Progenitor cell of endocrine pancreas (in vitro differentiated cells): ENCODE results near the gene CNTNAP2. TPM values are rescaled to one million over a fixed set of nuclear protein-coding genes. Genes with fewer than 3 reads are reported as not detected.

Source experiments
- DNase-seq: peaks from one replicate; pipeline ENCODE4 v3.0.0; 2021; ENCODE audit warnings: low spot score; ENCODE audit not compliant: unreplicated experiment
- H3K27ac Mint-ChIP-seq: 2 replicates; pipeline ENCODE4 v1.8.0; 2021; ENCODE audit warnings: mild to moderate bottlenecking, moderate library complexity, mixed read lengths
- H3K27me3 Mint-ChIP-seq: 2 replicates; pipeline ENCODE4 v1.8.0; 2021; ENCODE audit warnings: mixed read lengths
- H3K36me3 Mint-ChIP-seq: 2 replicates; pipeline ENCODE4 v1.8.0; 2022; ENCODE audit warnings: mixed read lengths; ENCODE audit not compliant: insufficient read depth
- H3K4me1 Mint-ChIP-seq: 2 replicates; pipeline ENCODE4 v1.8.0; 2021; ENCODE audit warnings: low read depth, mixed read lengths
- H3K4me3 Mint-ChIP-seq: 2 replicates; pipeline ENCODE4 v1.8.0; 2021; ENCODE audit warnings: low read depth, mild to moderate bottlenecking, moderate library complexity, mixed read lengths
- H3K9me3 Mint-ChIP-seq: 2 replicates; pipeline ENCODE4 v1.8.0; 2021; ENCODE audit warnings: low read depth, mixed read lengths
- CTCF ChIP-seq: fragments of 200-600 bp; sonication (generic); IDR thresholded peaks from one replicate; pipeline ENCODE4 v1.5.0; 2021; ENCODE audit warnings: antibody characterized with exemption, mild to moderate bottlenecking; ENCODE audit not compliant: unreplicated experiment
- total RNA-seq: library from RNA; stranded (reverse); gene quantifications from 2 replicates; pipeline ENCODE4 v1.2.1, GENCODE V29; 2021

CNTNAP2 gene
- total RNA-seq, 1 donor from 2014 or later = 6.5 TPM

GRCh38 chr7:148201992-148202391, 2085.4 kb downstream of the CNTNAP2 start:
- H3K36me3 Mint-ChIP-seq = no peaks in the 10 kb centered on the region
- no peak overlapping the region for H3K4me3 Mint-ChIP-seq
- H3K9me3 Mint-ChIP-seq = peaks cover under 1% of the 10 kb centered on the region
- H3K27ac Mint-ChIP-seq = no peak overlapping the region
- no peak for TF ChIP-seq CTCF
- no peaks in the 10 kb centered on the region for H3K27me3 Mint-ChIP-seq
- H3K4me1 Mint-ChIP-seq = no peaks in the 10 kb centered on the region
- DNase-seq = no peak

- Mint-ChIP-seq H3K4me1 (no peaks in the 10 kb centered on the region), H3K36me3 (no peaks in the 10 kb centered on the region), H3K4me3 (no peak overlapping the region), H3K27me3 (no peaks in the 10 kb centered on the region), H3K9me3 (peaks cover 7% of the 10 kb centered on the region), H3K27ac (no peak overlapping the region)
- no peak for DNase-seq
- no peak for TF ChIP-seq CTCF
Observed at GRCh38 chr7:148204639-148205304, 2088.2 kb downstream of the CNTNAP2 start.

- no peak for DNase-seq
- no peaks in the 10 kb centered on the region for H3K36me3 Mint-ChIP-seq
- peaks cover 3% of the 10 kb centered on the region for H3K27me3 Mint-ChIP-seq
- peaks cover 7% of the 10 kb centered on the region for H3K9me3 Mint-ChIP-seq
- TF ChIP-seq CTCF = no peak
- no peak overlapping the region for H3K4me3 Mint-ChIP-seq
- no peak overlapping the region for H3K27ac Mint-ChIP-seq
- H3K4me1 Mint-ChIP-seq = no peaks in the 10 kb centered on the region
Observed at GRCh38 chr7:148209643-148210190, 2093.1 kb downstream of the CNTNAP2 start.

GRCh38 chr7:148210804-148211325, 2094.3 kb downstream of the CNTNAP2 start:
- no peak for DNase-seq
- Mint-ChIP-seq H3K9me3 (peaks cover 7% of the 10 kb centered on the region), H3K4me3 (no peak overlapping the region), H3K4me1 (no peaks in the 10 kb centered on the region), H3K36me3 (no peaks in the 10 kb centered on the region), H3K27ac (no peak overlapping the region), H3K27me3 (peaks cover 3% of the 10 kb centered on the region)
- TF ChIP-seq CTCF = no peak

- Mint-ChIP-seq H3K36me3 (no peaks in the 10 kb centered on the region), H3K4me1 (no peaks in the 10 kb centered on the region), H3K4me3 (no peak overlapping the region), H3K9me3 (peaks cover 9% of the 10 kb centered on the region), H3K27ac (no peak overlapping the region), H3K27me3 (peaks cover 3% of the 10 kb centered on the region)
- no peak for DNase-seq
- no peak for TF ChIP-seq CTCF
Observed at GRCh38 chr7:148211740-148212151, 2095.1 kb downstream of the CNTNAP2 start.
